Activated CD8-positive, alpha-beta T cell treated with anti-CD3 and anti-CD28 coated beads for 36 hours (primary cell): ENCODE data around the gene NECTIN1. TPM values are rescaled to one million over a fixed set of nuclear protein-coding genes. Genes with fewer than 3 reads are reported as not detected.

Experiments used
- ATAC-seq: fragments of 200-7000 bp; cut with Tn5 transposase; one replicate; pipeline ENCODE4 v1.10.0; 2021; ENCODE audit warnings: mild to moderate bottlenecking, moderate library complexity
- CTCF ChIA-PET: fragments of 350-600 bp; sonication (Branson Sonifier 250); formaldehyde crosslinking; loops from one replicate; lab custom pipeline; 2021; ENCODE audit warnings: antibody characterized with exemption; lab: Charles Lee
- POLR2A ChIA-PET: fragments of 350-600 bp; sonication (Branson Sonifier 250); formaldehyde crosslinking; loops from one replicate; lab custom pipeline; 2021; ENCODE audit warnings: antibody characterized with exemption; lab: Charles Lee
- DNase-seq: peaks from one replicate; pipeline ENCODE4 v3.0.0-alpha.2; 2020
- H3K27ac Mint-ChIP-seq: one replicate; pipeline ENCODE4 v1.8.0; 2021; ENCODE audit warnings: mild to moderate bottlenecking, mixed read lengths
- H3K27me3 Mint-ChIP-seq: one replicate; pipeline ENCODE4 v1.8.0; 2021; ENCODE audit warnings: mixed read lengths
- H3K36me3 Mint-ChIP-seq: one replicate; pipeline ENCODE4 v1.8.0; 2021; ENCODE audit warnings: low read depth, mixed read lengths
- H3K4me1 Mint-ChIP-seq: one replicate; pipeline ENCODE4 v1.8.0; 2021; ENCODE audit warnings: low read depth, mixed read lengths
- H3K4me3 Mint-ChIP-seq: one replicate; pipeline ENCODE4 v1.8.0; 2021; ENCODE audit warnings: mild to moderate bottlenecking, moderate library complexity, mixed read lengths
- H3K9me3 Mint-ChIP-seq: one replicate; pipeline ENCODE4 v1.8.0; 2021; ENCODE audit warnings: mixed read lengths
- CTCF ChIP-seq: fragments of 200-600 bp; IDR thresholded peaks from one replicate; pipeline ENCODE4 v1.8.0; 2022; ENCODE audit warnings: antibody characterized with exemption, mild to moderate bottlenecking
- intact Hi-C: fragments of 100-400 bp; cut with micrococcal nuclease; formaldehyde crosslinking; loops from one replicate; pipeline ENCODE4 v1.10.0; 2022
- total RNA-seq, 2 experiments: library from RNA; stranded (reverse); gene quantifications; one replicate each; pipeline ENCODE4 v1.2.3, GENCODE V29; 2021

NECTIN1 gene
- total RNA-seq, 2 experiments from 2014 or later: 2.6 to 3.8 TPM

DNA sequence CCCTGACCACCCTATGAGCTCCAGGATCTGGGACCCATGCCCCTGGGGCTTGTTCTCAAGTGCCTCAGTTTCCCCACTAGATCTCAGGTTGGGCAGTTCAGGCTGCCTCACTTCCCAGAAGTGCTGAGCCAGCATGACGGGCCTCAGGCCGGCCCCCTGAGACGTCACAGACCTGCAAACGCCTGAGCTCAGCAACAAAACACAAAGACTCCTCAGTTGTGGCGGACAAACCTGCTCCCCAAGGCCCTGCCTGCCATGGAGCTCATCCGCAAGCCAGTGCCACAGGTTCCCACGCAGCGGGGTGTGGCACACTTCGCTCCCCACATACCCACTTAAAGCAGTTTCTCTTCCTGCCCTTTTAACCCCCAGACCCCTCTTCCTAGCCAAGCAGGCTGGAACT is 45.2 kb downstream of the NECTIN1 start:
- intact Hi-C loops: no loop called here
- H3K9me3 Mint-ChIP-seq: no peaks in the 10 kb centered on the region
- no peaks in the 10 kb centered on the region for H3K36me3 Mint-ChIP-seq
- no peak overlapping the region for H3K4me3 Mint-ChIP-seq
- ChIA-PET POLR2A (interaction anchor here (0.7 kb wide), 1 partner anchor 12 kb away, joined by 3 read pairs; no protein-coding TSS in a partner anchor), CTCF (no interaction called here)
- H3K4me1 Mint-ChIP-seq: peaks cover 12% of the 10 kb centered on the region
- H3K27ac Mint-ChIP-seq: no peak overlapping the region
- peaks cover 2% of the 10 kb centered on the region for H3K27me3 Mint-ChIP-seq
- no peak for TF ChIP-seq CTCF
- ATAC-seq (no peak), DNase-seq (peak; percentile 23)

DNA sequence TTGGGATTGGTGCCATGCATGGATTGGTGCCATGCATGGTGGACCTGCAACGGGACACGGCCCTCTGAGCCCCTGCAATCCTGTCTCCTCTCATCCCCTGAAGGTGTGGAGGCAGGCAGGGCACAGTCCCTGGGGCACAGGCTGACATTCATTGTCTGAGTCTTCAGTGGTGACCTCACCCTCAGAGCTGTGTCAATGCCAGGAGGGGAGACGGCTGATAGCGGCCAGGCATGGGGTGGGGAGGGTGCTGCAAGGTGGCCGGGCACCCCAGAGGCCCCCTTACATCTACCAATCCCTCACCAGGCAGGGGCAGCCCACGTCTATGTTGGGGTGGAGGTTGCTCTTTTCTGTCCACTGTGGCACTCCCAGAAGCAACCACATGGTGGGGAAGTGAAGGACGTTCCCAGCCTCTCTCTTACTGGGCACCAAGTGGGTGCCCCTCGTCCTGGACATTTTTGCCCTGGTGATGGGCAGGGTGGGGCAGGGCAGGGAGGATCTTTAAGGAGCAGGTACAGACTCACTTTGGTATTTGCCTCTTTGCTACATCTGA is 47.6 kb downstream of the NECTIN1 start:
- Mint-ChIP-seq H3K4me1 (peaks cover 12% of the 10 kb centered on the region), H3K27me3 (no peaks in the 10 kb centered on the region), H3K4me3 (no peak overlapping the region), H3K36me3 (peaks cover 3% of the 10 kb centered on the region), H3K27ac (no peak overlapping the region), H3K9me3 (peaks cover 4% of the 10 kb centered on the region)
- ChIA-PET POLR2A (interaction anchor here (1.3 kb wide), 1 partner anchor 48 kb away, joined by 4 read pairs; the partner anchor contains the start of gene NECTIN1), CTCF (interaction anchor here (1.1 to 2.1 kb wide), 2 partner anchors 30 to 48 kb away, joined by 3 to 11 read pairs; partner anchors contain the start of gene NECTIN1)
- TF ChIP-seq CTCF: no peak
- intact Hi-C loops: no loop called here
- DNase-seq (no peak), ATAC-seq (no peak)

DNA sequence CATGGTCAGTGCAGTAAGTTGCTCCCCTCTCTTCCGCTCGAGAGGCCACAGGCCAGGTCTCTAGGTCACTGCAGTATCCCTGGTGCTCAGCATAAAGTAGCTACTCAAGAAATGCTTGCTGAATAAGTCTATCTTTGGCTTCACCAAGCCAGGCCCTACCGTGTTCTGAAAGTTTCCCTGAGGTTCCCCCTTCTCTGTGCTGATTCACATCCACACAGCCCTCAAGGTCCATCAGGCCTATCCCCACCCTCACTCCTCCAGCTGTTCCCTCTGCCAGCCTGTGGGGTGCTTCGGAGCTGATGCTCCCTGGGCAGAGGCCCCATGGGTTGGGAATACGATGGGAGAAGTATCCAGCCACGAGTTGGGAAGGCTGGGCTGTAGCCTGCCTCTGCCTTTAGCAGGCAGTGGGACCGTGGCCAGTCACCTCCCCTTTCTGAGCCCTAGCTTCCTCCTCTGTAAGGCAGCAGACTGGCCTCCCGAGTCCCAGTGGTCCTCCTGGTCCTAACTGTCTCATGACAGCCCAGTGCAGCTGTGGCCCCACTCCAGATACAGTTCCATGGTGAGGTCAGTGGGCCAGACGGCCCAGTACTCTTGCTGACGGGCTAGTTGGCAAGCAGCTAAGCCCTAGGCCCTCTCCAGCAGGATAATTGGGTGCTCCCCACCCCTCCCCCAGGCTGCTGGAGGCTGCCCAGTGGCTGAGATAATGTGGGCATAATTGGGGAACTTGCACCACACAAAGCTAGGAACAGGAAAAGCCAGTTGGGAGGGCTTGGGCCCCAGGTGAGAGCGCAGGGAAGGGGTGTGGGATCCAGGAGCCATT is 48.2 kb downstream of the NECTIN1 start:
- no peak overlapping the region for H3K27ac Mint-ChIP-seq
- intact Hi-C loops: no loop called here
- POLR2A ChIA-PET: no interaction called here
- H3K27me3 Mint-ChIP-seq: no peaks in the 10 kb centered on the region
- peaks cover 3% of the 10 kb centered on the region for H3K36me3 Mint-ChIP-seq
- TF ChIP-seq CTCF: no peak
- CTCF ChIA-PET: interaction anchor here (2.1 kb wide), 1 partner anchor 49 kb away, joined by 11 read pairs; the partner anchor contains the start of gene NECTIN1
- H3K4me3 Mint-ChIP-seq: no peak overlapping the region
- ATAC-seq: no peak
- H3K9me3 Mint-ChIP-seq: peaks cover 4% of the 10 kb centered on the region
- peaks cover 12% of the 10 kb centered on the region for H3K4me1 Mint-ChIP-seq
- no peak for DNase-seq

DNA sequence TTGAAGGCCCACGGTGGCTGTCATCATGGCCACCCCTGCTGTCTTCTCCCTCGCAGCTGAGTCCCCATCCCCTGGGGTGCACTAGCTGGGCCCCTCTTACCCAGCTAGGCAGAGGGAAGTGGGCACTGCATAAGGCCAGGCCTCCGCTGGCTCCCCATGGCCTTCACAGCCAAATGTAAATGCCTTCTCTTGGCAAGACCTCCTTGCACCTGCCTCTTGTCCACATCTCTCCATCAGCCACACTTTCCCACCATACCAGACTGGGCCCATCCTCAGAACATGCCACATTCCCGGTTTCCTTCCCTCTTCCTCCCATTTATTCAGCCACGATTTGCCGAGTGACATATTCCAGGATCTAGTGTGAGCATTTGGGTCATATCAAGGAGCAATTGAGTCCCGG is 49.7 kb downstream of the NECTIN1 start:
- ChIA-PET POLR2A (no interaction called here), CTCF (interaction anchor here (1.2 to 2.1 kb wide), 2 partner anchors 23 to 50 kb away, joined by 3 to 11 read pairs; partner anchors contain the start of gene NECTIN1)
- ATAC-seq (no peak), DNase-seq (no peak)
- Mint-ChIP-seq H3K4me1 (peaks cover 10% of the 10 kb centered on the region), H3K27ac (no peak overlapping the region), H3K27me3 (no peaks in the 10 kb centered on the region), H3K4me3 (no peak overlapping the region), H3K36me3 (peaks cover 3% of the 10 kb centered on the region), H3K9me3 (peaks cover 4% of the 10 kb centered on the region)
- intact Hi-C loops: no loop called here
- TF ChIP-seq CTCF: no peak

- intact Hi-C loops: no loop called here
- no peak for DNase-seq
- Mint-ChIP-seq H3K9me3 (peaks cover 4% of the 10 kb centered on the region), H3K4me1 (peaks cover 10% of the 10 kb centered on the region), H3K4me3 (no peak overlapping the region), H3K36me3 (peaks cover 3% of the 10 kb centered on the region), H3K27ac (no peak overlapping the region), H3K27me3 (no peaks in the 10 kb centered on the region)
- no peak for TF ChIP-seq CTCF
- CTCF ChIA-PET: interaction anchor here (1.2 to 1.7 kb wide), 2 partner anchors 24 to 51 kb away, joined by 3 to 6 read pairs; partner anchors contain the start of gene NECTIN1
- POLR2A ChIA-PET: no interaction called here
- no peak for ATAC-seq
These were observed 50.6 kb downstream of the NECTIN1 start for GRCh38 chr11:119678351-119678750.
